Glutamatergic neuron (in vitro differentiated cells): ENCODE measurements around the gene TAP2. TPM values are rescaled to one million over a fixed set of nuclear protein-coding genes. Genes with fewer than 3 reads are reported as not detected.

Source experiments
- DNase-seq: peaks from one replicate; pipeline ENCODE4 v3.0.0; 2022
- H3K27ac Mint-ChIP-seq: one replicate; pipeline ENCODE4 v1.8.0; 2020; ENCODE audit warnings: mild to moderate bottlenecking, mixed read lengths, inconsistent platforms; ENCODE audit not compliant: unreplicated experiment
- H3K27me3 Mint-ChIP-seq: one replicate; pipeline ENCODE4 v1.8.0; 2020; ENCODE audit warnings: mild to moderate bottlenecking, moderate library complexity, mixed read lengths, inconsistent platforms; ENCODE audit not compliant: unreplicated experiment
- H3K36me3 Mint-ChIP-seq: one replicate; pipeline ENCODE4 v1.8.0; 2020; ENCODE audit warnings: mild to moderate bottlenecking, mixed read lengths, inconsistent platforms; ENCODE audit not compliant: unreplicated experiment
- H3K4me1 Mint-ChIP-seq: one replicate; pipeline ENCODE4 v1.8.0; 2020; ENCODE audit warnings: mild to moderate bottlenecking, low read depth, mixed read lengths, inconsistent platforms; ENCODE audit not compliant: unreplicated experiment
- H3K4me3 Mint-ChIP-seq: one replicate; pipeline ENCODE4 v1.8.0; 2020; ENCODE audit warnings: mild to moderate bottlenecking, mixed read lengths, inconsistent platforms; ENCODE audit not compliant: unreplicated experiment
- H3K9me3 Mint-ChIP-seq: one replicate; pipeline ENCODE4 v1.8.0; 2020; ENCODE audit warnings: mild to moderate bottlenecking, moderate library complexity, mixed read lengths, inconsistent platforms; ENCODE audit not compliant: unreplicated experiment
- CTCF ChIP-seq: fragments of 200-600 bp; sonication (generic); IDR thresholded peaks from one replicate; pipeline ENCODE4 v1.5.0; 2021; ENCODE audit not compliant: partially characterized antibody, unreplicated experiment
- total RNA-seq: library from RNA; stranded (reverse); fragmentation: NEBNext Ultra II Directional; extraction: Animal tissue kit (Norgen Biotek cat#: 25700); gene quantifications from one replicate; pipeline ENCODE4 v1.2.1, GENCODE V29; 2021; ENCODE audit not compliant: unreplicated experiment

TAP2 gene
- total RNA-seq, 1 donor from 2014 or later, result 1.9 TPM

- Mint-ChIP-seq H3K4me1 (no peaks in the 10 kb centered on the region), H3K27me3 (no peaks in the 10 kb centered on the region), H3K9me3 (no peaks in the 10 kb centered on the region), H3K36me3 (no peaks in the 10 kb centered on the region), H3K27ac (no peak overlapping the region), H3K4me3 (no peak overlapping the region)
- no peak for TF ChIP-seq CTCF
- no peak for DNase-seq
Observed at GRCh38 chr6:32829495-32829894, 9.0 kb downstream of the TAP2 start.

GRCh38 chr6:32827025-32827424, 11.5 kb downstream of the TAP2 start:
- Mint-ChIP-seq H3K27ac (no peak overlapping the region), H3K4me3 (no peak overlapping the region), H3K27me3 (no peaks in the 10 kb centered on the region), H3K36me3 (no peaks in the 10 kb centered on the region), H3K9me3 (no peaks in the 10 kb centered on the region), H3K4me1 (no peaks in the 10 kb centered on the region)
- no peak for TF ChIP-seq CTCF
- no peak for DNase-seq

- H3K27ac Mint-ChIP-seq, result no peak overlapping the region
- no peak overlapping the region for H3K4me3 Mint-ChIP-seq
- DNase-seq, result no peak
- H3K4me1 Mint-ChIP-seq, result no peaks in the 10 kb centered on the region
- no peak for TF ChIP-seq CTCF
- H3K36me3 Mint-ChIP-seq, result no peaks in the 10 kb centered on the region
- H3K9me3 Mint-ChIP-seq, result no peaks in the 10 kb centered on the region
- no peaks in the 10 kb centered on the region for H3K27me3 Mint-ChIP-seq
Observed at GRCh38 chr6:32825966-32826365, 12.6 kb downstream of the TAP2 start.

GRCh38 chr6:32819729-32820128, 18.8 kb downstream of the TAP2 start:
- Mint-ChIP-seq H3K36me3 (no peaks in the 10 kb centered on the region), H3K4me3 (no peak overlapping the region), H3K9me3 (no peaks in the 10 kb centered on the region), H3K27ac (no peak overlapping the region), H3K27me3 (no peaks in the 10 kb centered on the region), H3K4me1 (no peaks in the 10 kb centered on the region)
- DNase-seq, result no peak
- no peak for TF ChIP-seq CTCF

GRCh38 chr6:32818867-32819266, 19.7 kb downstream of the TAP2 start:
- Mint-ChIP-seq H3K27me3 (no peaks in the 10 kb centered on the region), H3K9me3 (no peaks in the 10 kb centered on the region), H3K4me1 (no peaks in the 10 kb centered on the region), H3K27ac (no peak overlapping the region), H3K4me3 (no peak overlapping the region), H3K36me3 (no peaks in the 10 kb centered on the region)
- no peak for DNase-seq
- no peak for TF ChIP-seq CTCF
